ENCODE measurements around the gene NPC1. TPM values are rescaled to one million over a fixed set of nuclear protein-coding genes. Genes with fewer than 3 reads are reported as not detected.

Gene NPC1
- total RNA-seq, 1 donor from 2014 or later: 42.4 TPM

GRCh38 chr18:23583071-23583865 is 3.0 kb downstream of the NPC1 start:
- no peak for TF ChIP-seq CTCF (IDR thresholded peaks at IDR 0.05; ENCODE audit: insufficient read depth, low read depth, low read length)
- no peak for TF ChIP-seq EZH2 (IDR thresholded peaks at IDR 0.05; ENCODE audit: insufficient read depth, low read length)
- Histone ChIP-seq H3K9me3 (ENCODE audit: insufficient read depth, low read depth, low read length) (no peaks in the 10 kb centered on the region), H4K20me1 (ENCODE audit: insufficient read depth, low read length) (peaks cover 63% of the 10 kb centered on the region), H3K36me3 (ENCODE audit: insufficient read depth, low read length) (no peaks in the 10 kb centered on the region), H3K4me3 (ENCODE audit: insufficient read depth, low read depth, low read length) (no peak overlapping the region), H3K27me3 (ENCODE audit: insufficient read depth, low read length) (no peaks in the 10 kb centered on the region), H3K4me1 (ENCODE audit: insufficient read depth, low read length) (peaks cover 27% of the 10 kb centered on the region), H2AFZ (ENCODE audit: low read depth, low read length) (no peak overlapping the region), H3K4me2 (ENCODE audit: low read length) (no peak overlapping the region), H3K27ac (ENCODE audit: low read depth, low read length) (no peak overlapping the region), H3K9ac (ENCODE audit: low read length) (no peak overlapping the region), H3K79me2 (ENCODE audit: insufficient read depth, low read length) (peaks cover 56% of the 10 kb centered on the region)
- DNase-seq (ENCODE audit: low read depth) (no peak), FAIRE-seq (no peak)
- peak overlapping the region; percentile 36 for H3K27ac Mint-ChIP-seq (ENCODE audit: unreplicated experiment)
- H3K9me3 Mint-ChIP-seq (ENCODE audit: unreplicated experiment): no peaks in the 10 kb centered on the region
- H3K36me3 Mint-ChIP-seq (ENCODE audit: low read depth, unreplicated experiment): peaks cover 4% of the 10 kb centered on the region
- peak overlapping the region; percentile 68 for H3K4me3 Mint-ChIP-seq (ENCODE audit: unreplicated experiment)
- peaks cover 45% of the 10 kb centered on the region for H3K4me1 Mint-ChIP-seq (ENCODE audit: low read depth, unreplicated experiment)
- H3K27me3 Mint-ChIP-seq (ENCODE audit: low read depth, unreplicated experiment): peaks cover 3% of the 10 kb centered on the region

- H3K4me3 Mint-ChIP-seq (ENCODE audit: unreplicated experiment): no peak overlapping the region
- peaks cover 55% of the 10 kb centered on the region for H3K79me2 ChIP-seq (ENCODE audit: insufficient read depth, low read length)
- no peaks in the 10 kb centered on the region for H3K9me3 ChIP-seq (ENCODE audit: insufficient read depth, low read depth, low read length)
- H3K27me3 Mint-ChIP-seq (ENCODE audit: low read depth, unreplicated experiment): no peaks in the 10 kb centered on the region
- no peak overlapping the region for H3K4me3 ChIP-seq (ENCODE audit: insufficient read depth, low read depth, low read length)
- peaks cover 10% of the 10 kb centered on the region for H3K36me3 Mint-ChIP-seq (ENCODE audit: low read depth, unreplicated experiment)
- H3K4me2 ChIP-seq (ENCODE audit: low read length): peak overlapping the region; percentile 58
- H3K36me3 ChIP-seq (ENCODE audit: insufficient read depth, low read length): no peaks in the 10 kb centered on the region
- H3K4me1 ChIP-seq (ENCODE audit: insufficient read depth, low read length): peaks cover 22% of the 10 kb centered on the region
- no peak overlapping the region for H2AFZ ChIP-seq (ENCODE audit: low read depth, low read length)
- H3K4me1 Mint-ChIP-seq (ENCODE audit: low read depth, unreplicated experiment): peaks cover 45% of the 10 kb centered on the region
- no peaks in the 10 kb centered on the region for H3K27me3 ChIP-seq (ENCODE audit: insufficient read depth, low read length)
- no peaks in the 10 kb centered on the region for H3K9me3 Mint-ChIP-seq (ENCODE audit: unreplicated experiment)
- TF ChIP-seq CTCF (IDR thresholded peaks at IDR 0.05; ENCODE audit: insufficient read depth, low read depth, low read length) (no peak), EZH2 (IDR thresholded peaks at IDR 0.05; ENCODE audit: insufficient read depth, low read length) (no peak)
- H3K27ac ChIP-seq (ENCODE audit: low read depth, low read length): peak overlapping the region; percentile 24
- H3K9ac ChIP-seq (ENCODE audit: low read length): no peak overlapping the region
- H4K20me1 ChIP-seq (ENCODE audit: insufficient read depth, low read length): peaks cover 66% of the 10 kb centered on the region
- FAIRE-seq (no peak), DNase-seq (ENCODE audit: low read depth) (peak; percentile 91)
- H3K27ac Mint-ChIP-seq (ENCODE audit: unreplicated experiment): peak overlapping the region; percentile 70
These were observed 5.5 kb downstream of the NPC1 start for GRCh38 chr18:23580677-23581367.

Measured in astrocyte (in vitro differentiated cells and primary cell).